PC-9 (cell line): Measurements from ENCODE around the gene UNCX. TPM values are rescaled to one million over a fixed set of nuclear protein-coding genes. Genes with fewer than 3 reads are reported as not detected.

Experiments used
- Bru-seq: library from RNA; stranded (reverse); fragments of 400-500 nt; gene quantifications from one replicate; lab custom pipeline; 2021; lab: Mats Ljungman, UMichigan
- BruChase-seq, 2 experiments: library from RNA; stranded (reverse); fragments of 400-500 nt; gene quantifications; one replicate each; lab custom pipeline; 2021; lab: Mats Ljungman, UMichigan
- BruUV-seq: library from RNA; stranded (reverse); fragments of 400-500 nt; replicated peaks from 2 replicates; lab custom pipeline; 2021; lab: Mats Ljungman, UMichigan
- CTCF ChIA-PET: fragments of 300-600 bp; sonication (Branson Sonifier 250); formaldehyde crosslinking; loops from one replicate; lab custom pipeline; 2022; ENCODE audit warnings: antibody characterized with exemption; lab: Charles Lee
- POLR2A ChIA-PET: fragments of 300-600 bp; sonication (Branson Sonifier 250); formaldehyde crosslinking; loops from one replicate; lab custom pipeline; 2022; ENCODE audit warnings: antibody characterized with exemption; ENCODE audit not compliant: unreplicated experiment; lab: Charles Lee
- DNase-seq, 2 experiments: peaks; one replicate each; pipeline versions ENCODE4 v3.0.0 to v3.0.0-alpha.2; 2015 to 2022; ENCODE audit warnings: mixed read lengths in 1 of 2
- H2AFZ ChIP-seq: fragments of 200-600 bp; sonication (generic); 2 replicates; pipeline ENCODE4 v1.8.1; 2017; ENCODE audit warnings: antibody characterized with exemption
- H3F3A ChIP-seq: fragments of 200-600 bp; sonication (generic); 2 replicates; pipeline ENCODE4 v1.8.1; 2017; ENCODE audit warnings: antibody characterized with exemption, mild to moderate bottlenecking, low read depth; ENCODE audit not compliant: insufficient read depth
- H3K27ac ChIP-seq: fragments of 200-600 bp; sonication (generic); 2 replicates; pipeline ENCODE4 v1.6.1; 2016; ENCODE audit warnings: mixed run types
- H3K27me3 ChIP-seq: fragments of 200-600 bp; sonication (generic); 2 replicates; pipeline ENCODE4 v1.6.1; 2016; ENCODE audit warnings: low read depth, mixed run types; ENCODE audit not compliant: insufficient read depth
- H3K36me3 ChIP-seq: fragments of 200-600 bp; sonication (generic); 2 replicates; pipeline ENCODE4 v1.6.1; 2016; ENCODE audit warnings: low read depth, mixed run types
- H3K4me1 ChIP-seq: fragments of 200-600 bp; sonication (generic); replicated peaks from 2 replicates; pipeline ENCODE4 v1.6.1; 2016; ENCODE audit warnings: mixed run types; ENCODE audit not compliant: insufficient read depth
- H3K4me2 ChIP-seq: fragments of 200-600 bp; sonication (generic); 2 replicates; pipeline ENCODE4 v1.6.1; 2017; ENCODE audit warnings: mixed run types
- H3K4me3 ChIP-seq: fragments of 200-600 bp; sonication (generic); 2 replicates; pipeline ENCODE4 v1.6.1; 2016; ENCODE audit warnings: mixed run types
- H3K79me2 ChIP-seq: fragments of 200-600 bp; sonication (generic); 2 replicates; pipeline ENCODE4 v1.6.1; 2017; ENCODE audit warnings: low read depth, mixed run types
- H3K9me2 ChIP-seq: fragments of 200-600 bp; sonication (generic); 2 replicates; pipeline ENCODE4 v1.8.1; 2017; ENCODE audit warnings: mild to moderate bottlenecking; ENCODE audit not compliant: insufficient read depth
- H3K9me3 ChIP-seq: fragments of 200-600 bp; sonication (generic); 2 replicates; pipeline ENCODE4 v1.8.1; 2016; ENCODE audit warnings: low read depth; ENCODE audit not compliant: insufficient read depth
- H4K20me1 ChIP-seq: fragments of 200-600 bp; sonication (generic); 2 replicates; pipeline ENCODE4 v1.8.1; 2017; ENCODE audit not compliant: insufficient read depth
- CTCF ChIP-seq: fragments of 200-600 bp; sonication (generic); conservative IDR thresholded peaks from 2 replicates; pipeline ENCODE4 v1.6.1; 2017; ENCODE audit warnings: mixed run types, antibody characterized with exemption, mild to moderate bottlenecking, moderate library complexity
- EZH2 ChIP-seq: fragments of 200-600 bp; sonication (generic); IDR thresholded peaks from 2 replicates; pipeline ENCODE4 v1.8.0; 2017; ENCODE audit warnings: antibody characterized with exemption, low read depth
- intact Hi-C: fragments of 100-400 bp; cut with micrococcal nuclease; formaldehyde crosslinking; loops from one replicate; pipeline ENCODE4 v1.10.0; 2022; ENCODE audit not compliant: unreplicated experiment
- long read RNA-seq: library from polyadenylated mRNA; stranded (forward); transcript quantifications from one replicate; pipeline ENCODE4 v2.0.0, GENCODE V29; 2022
- total RNA-seq: library from RNA; stranded (reverse); gene quantifications from 2 replicates; pipeline ENCODE4 v1.2.3, GENCODE V29; 2021

Gene UNCX
- total RNA-seq = not detected in 2 replicates
- Bru-seq, nascent RNA = not detected
- BruChase-seq, experiment 1, labeled RNA remaining after a 2-hour chase = not detected
- BruChase-seq, experiment 2, labeled RNA remaining after a 6-hour chase = not detected
- long read RNA-seq = 0 reads

GRCh38 chr7:1232623-1233332 lies at the start of gene UNCX:
Gene UNCX, plus strand, starts transcription at chr7:1232872. Its CDS starts 146 bp downstream, at chr7:1233018.
- TF ChIP-seq CTCF (no peak), EZH2 (no peak)
- no peak for DNase-seq
- H4K20me1 ChIP-seq = no peaks in the 10 kb centered on the region; the same call in 1 of the 2 replicates
- ChIA-PET POLR2A (no interaction called here), CTCF (no interaction called here)
- no peaks in the 10 kb centered on the region for H3K9me3 ChIP-seq
- H3K36me3 ChIP-seq = no peaks in the 10 kb centered on the region
- H3K27ac ChIP-seq = no peak within 1 kb of the TSS
- BruUV-seq = no TSS peak
- no peaks in the 10 kb centered on the region for H3K4me1 ChIP-seq
- H3F3A ChIP-seq = no peaks in the 10 kb centered on the region; the same call in 1 of the 2 replicates
- intact Hi-C loops = no loop called here
- no peak within 1 kb of the TSS for H3K4me3 ChIP-seq
- no peaks in the 10 kb centered on the region for H3K79me2 ChIP-seq
- H3K4me2 ChIP-seq = no peak within 1 kb of the TSS
- no peaks in the 10 kb centered on the region for H3K9me2 ChIP-seq
- H2AFZ ChIP-seq = no peak within 1 kb of the TSS
- peaks cover 43% of the 10 kb centered on the region for H3K27me3 ChIP-seq

- Histone ChIP-seq H3K9me3 (no peaks in the 10 kb centered on the region), H4K20me1 (no peaks in the 10 kb centered on the region), H3K79me2 (no peaks in the 10 kb centered on the region), H3K36me3 (no peaks in the 10 kb centered on the region), H3K9me2 (no peaks in the 10 kb centered on the region), H3K4me3 (no peak overlapping the region), H3F3A (no peaks in the 10 kb centered on the region), H3K27ac (no peak overlapping the region), H2AFZ (no peak overlapping the region), H3K4me2 (no peak overlapping the region), H3K27me3 (peaks cover 90% of the 10 kb centered on the region), H3K4me1 (no peaks in the 10 kb centered on the region)
- intact Hi-C loops = no loop called here
- TF ChIP-seq CTCF (no peak), EZH2 (no peak)
- POLR2A ChIA-PET = interaction anchor here (0.6 kb wide), 1 partner anchor 17 kb away, joined by 3 read pairs; no protein-coding TSS in a partner anchor
- no peak for DNase-seq
- BruUV-seq = no TSS peak
- CTCF ChIA-PET = interaction anchor here (1.1 kb wide), 1 partner anchor 73 kb away, joined by 12 read pairs; no protein-coding TSS in a partner anchor
Measured at GRCh38 chr7:1187127-1187526, 45.5 kb upstream of the UNCX start.

- H3K4me1 ChIP-seq = no peaks in the 10 kb centered on the region
- no peak overlapping the region for H3K4me2 ChIP-seq
- H2AFZ ChIP-seq = no peak overlapping the region
- ChIA-PET CTCF (no interaction called here), POLR2A (no interaction called here)
- peaks cover 97% of the 10 kb centered on the region for H3K27me3 ChIP-seq
- no peaks in the 10 kb centered on the region for H3K9me3 ChIP-seq
- no peaks in the 10 kb centered on the region for H3K36me3 ChIP-seq
- intact Hi-C loops = no loop called here
- no peak for TF ChIP-seq EZH2
- no peak for TF ChIP-seq CTCF
- no peaks in the 10 kb centered on the region for H3F3A ChIP-seq
- no TSS peak for BruUV-seq
- H3K9me2 ChIP-seq = no peaks in the 10 kb centered on the region
- H3K27ac ChIP-seq = no peak overlapping the region
- no peak overlapping the region for H3K4me3 ChIP-seq
- DNase-seq = no peak
- H3K79me2 ChIP-seq = no peaks in the 10 kb centered on the region
- H4K20me1 ChIP-seq = no peaks in the 10 kb centered on the region
Measured at GRCh38 chr7:1188720-1189294, 43.9 kb upstream of the UNCX start.
